Left ventricle myocardium superior (tissue), 1 donor: ENCODE measurements around the gene LENG9. TPM values are rescaled to one million over a fixed set of nuclear protein-coding genes. Genes with fewer than 3 reads are reported as not detected.

Experiments used
- ATAC-seq: fragments of 200-7000 bp; cut with Tn5 transposase; one replicate; pipeline ENCODE4 v1.9.1; 2020; ENCODE audit warnings: mild to moderate bottlenecking, moderate library complexity
- DNase-seq: peaks from one replicate; pipeline ENCODE4 v3.0.0-alpha.2; 2020
- intact Hi-C: fragments of 100-400 bp; cut with micrococcal nuclease; formaldehyde crosslinking; loops from one replicate; pipeline ENCODE4 v1.11.0; 2022
- total RNA-seq: library from RNA; stranded (reverse); fragmentation: NEBNext Ultra II Directional; extraction: Animal tissue kit (Norgen Biotek cat#: 25700); gene quantifications from one replicate; pipeline ENCODE4 v1.2.1, GENCODE V29; 2021
- donor health status: DM: no; HTN: yes; CAD: no; lungs with severe emphysema.

The LENG9 gene
- total RNA-seq, 1 donor from 2014 or later, result 1.4 TPM

- intact Hi-C loops, result no loop called here
- DNase-seq (no peak), ATAC-seq (no peak)
Observed at GRCh38 chr19:54461613-54462012, 2.0 kb downstream of the LENG9 start.

DNA sequence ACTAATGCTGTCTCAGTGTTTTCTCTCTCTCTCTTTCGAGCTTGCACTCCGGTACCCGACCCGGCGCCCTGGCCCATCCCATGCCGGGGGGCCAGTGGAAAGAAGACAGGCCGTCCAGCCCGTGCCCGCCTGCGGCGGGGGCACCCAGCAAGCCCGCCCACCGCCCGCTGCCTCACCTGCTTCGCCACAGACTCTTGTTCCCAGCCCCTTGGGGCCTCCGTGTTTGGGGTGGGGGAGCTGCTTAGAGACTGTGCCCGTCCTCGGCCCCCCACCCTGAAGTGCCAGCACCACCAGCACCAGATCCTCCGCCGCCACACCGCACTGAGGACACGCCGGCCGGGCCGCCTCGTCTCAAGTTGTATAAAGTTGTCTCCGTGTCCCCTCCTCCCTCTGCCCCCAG, 2.4 kb downstream of the LENG9 start:
- ATAC-seq (no peak), DNase-seq (no peak)
- intact Hi-C loops, result no loop called here

DNA sequence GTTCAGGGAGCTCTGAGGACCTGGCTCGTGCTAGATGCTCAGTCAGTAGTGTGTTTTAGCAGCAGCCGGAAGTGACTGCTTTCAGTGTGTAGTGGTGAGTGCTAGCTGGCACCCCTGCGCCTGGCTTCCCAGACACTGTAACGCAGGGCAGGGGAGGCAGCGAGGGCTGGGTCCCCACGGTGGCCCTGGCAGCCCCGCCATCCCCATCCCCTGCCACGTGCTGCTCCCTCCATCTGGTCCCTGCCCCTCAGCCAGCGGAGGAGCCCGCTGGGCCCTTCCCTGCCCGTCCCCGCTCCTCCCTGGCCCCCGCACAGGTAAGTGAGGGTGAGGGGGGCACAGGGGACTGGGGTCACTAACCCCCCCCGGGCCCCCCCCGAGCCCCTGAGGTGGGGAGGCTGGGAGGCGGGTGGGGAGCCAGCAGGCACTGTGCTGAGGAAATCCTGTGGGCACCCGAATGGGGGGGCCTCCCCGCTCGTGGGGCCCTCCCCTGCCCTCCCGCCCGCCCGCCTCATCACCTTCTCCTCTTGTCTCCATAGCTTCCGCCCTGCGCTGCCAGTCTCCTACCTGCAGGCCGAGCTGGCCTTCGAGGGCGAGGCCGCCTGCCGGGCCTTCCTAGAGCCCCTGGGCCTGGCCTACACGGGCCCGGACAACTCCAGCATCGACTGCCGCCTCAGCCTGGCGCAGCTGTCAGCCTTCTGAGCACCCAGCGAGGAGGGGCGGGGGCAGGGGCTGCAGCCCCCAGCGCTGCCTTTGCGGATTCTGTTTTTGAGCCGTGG, 3.2 kb downstream of the LENG9 start:
- DNase-seq (no peak), ATAC-seq (no peak)
- intact Hi-C loops, result no loop called here

DNA sequence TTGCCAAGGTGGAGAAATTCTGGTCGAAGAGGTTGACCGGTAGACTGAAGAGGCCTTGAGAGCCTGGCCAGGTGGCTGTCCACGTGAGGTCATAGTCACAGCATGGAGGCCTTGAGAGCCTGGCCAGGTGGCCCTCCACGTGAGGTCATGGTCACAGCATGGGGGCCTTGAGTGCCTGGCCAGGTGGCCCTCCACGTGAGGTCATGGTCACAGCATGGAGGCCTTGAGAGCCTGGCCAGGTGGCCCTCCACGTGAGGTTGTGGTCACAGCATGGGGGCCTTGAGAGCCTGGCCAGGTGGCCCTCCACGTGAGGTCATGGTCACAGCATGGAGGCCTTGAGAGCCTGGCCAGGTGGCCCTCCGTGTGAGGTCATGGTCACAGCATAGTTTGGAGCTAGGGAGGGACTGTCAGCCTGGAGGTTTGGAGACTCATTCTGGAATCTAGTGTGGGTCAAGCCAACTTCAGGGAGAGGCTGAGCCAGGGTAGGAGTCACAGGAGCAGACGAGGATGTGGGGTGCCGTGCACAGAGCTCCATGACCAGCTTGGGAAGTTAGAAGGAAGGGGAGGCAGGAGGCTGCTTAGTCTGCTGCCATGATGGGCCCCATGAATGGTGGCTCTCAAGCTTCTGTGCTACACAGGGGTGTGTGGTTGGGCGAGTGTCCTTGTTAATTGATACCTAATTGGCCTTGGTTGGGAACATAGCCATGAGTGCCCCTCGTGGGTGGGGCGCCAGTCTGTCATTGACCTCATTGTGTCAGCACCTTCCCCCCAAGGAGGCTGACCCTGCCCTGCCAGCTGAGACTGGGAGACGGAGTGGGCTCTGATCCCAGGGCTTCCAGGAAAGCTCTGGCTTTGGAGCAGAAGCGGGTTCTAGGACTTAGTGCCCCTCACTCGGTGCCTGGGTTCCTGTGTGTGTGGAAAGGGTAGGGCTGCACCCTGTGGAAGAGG, 4.0 kb downstream of the LENG9 start:
- intact Hi-C loops, result no loop called here
- ATAC-seq (no peak), DNase-seq (no peak)

- no peak for DNase-seq
- intact Hi-C loops, result no loop called here
Observed at GRCh38 chr19:54458648-54459281, 4.8 kb downstream of the LENG9 start.

GRCh38 chr19:54457773-54458647, 5.6 kb downstream of the LENG9 start:
- DNase-seq (no peak), ATAC-seq (no peak)
- intact Hi-C loops, result no loop called here

More at GRCh38 chr19:54458648-54459281, 4.8 kb downstream of the LENG9 start:
- no peak for ATAC-seq

GRCh38 chr19:54456423-54457373, 6.9 kb downstream of the LENG9 start:
- DNase-seq, result no peak
- intact Hi-C loops, result no loop called here
- no peak for ATAC-seq

- intact Hi-C loops, result no loop called here
- DNase-seq (no peak), ATAC-seq (no peak)
Observed at GRCh38 chr19:54455786-54456422, 7.7 kb downstream of the LENG9 start.

DNA sequence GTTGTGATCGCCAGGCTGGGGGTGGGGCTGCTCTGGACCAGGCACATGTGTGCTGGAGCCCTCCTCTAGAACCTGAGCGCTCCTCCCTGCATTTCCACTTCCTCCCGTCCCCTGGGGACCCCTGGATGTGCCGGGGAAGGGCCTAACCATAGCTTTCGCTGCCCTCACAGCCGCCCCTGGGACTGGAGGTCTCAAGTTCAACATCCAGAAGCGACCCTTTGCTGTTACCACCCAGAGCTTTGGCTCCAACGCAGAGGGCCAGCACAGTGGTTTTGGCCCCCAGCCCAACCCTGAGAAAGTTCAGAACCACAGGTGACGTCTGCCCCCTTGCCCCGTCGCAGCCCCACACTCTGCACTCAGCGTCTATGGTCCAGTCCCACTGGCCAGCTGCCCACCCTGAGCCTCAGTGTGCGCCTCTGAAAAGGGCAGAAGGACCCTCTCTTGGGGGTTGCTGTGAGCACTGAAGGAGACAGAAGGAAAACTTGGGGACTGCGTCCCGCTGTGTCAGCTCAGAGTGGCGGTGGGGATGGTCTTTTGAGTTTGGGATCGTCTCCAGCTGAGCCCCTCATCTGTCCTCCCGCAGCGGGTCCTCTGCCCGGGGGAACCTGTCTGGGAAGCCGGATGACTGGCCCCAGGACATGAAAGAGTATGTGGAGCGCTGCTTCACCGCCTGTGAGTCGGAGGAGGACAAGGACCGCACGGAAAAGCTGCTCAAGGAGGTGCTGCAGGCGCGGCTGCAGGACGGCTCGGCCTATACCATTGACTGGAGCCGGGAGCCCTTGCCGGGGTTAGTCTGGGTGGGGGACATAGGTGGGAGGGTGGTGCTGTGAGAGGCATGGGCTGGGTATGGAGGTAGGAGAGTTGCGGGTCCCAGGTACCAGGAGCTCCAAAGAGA, 8.6 kb downstream of the LENG9 start:
- ATAC-seq (no peak), DNase-seq (no peak)
- intact Hi-C loops, result no loop called here

DNA sequence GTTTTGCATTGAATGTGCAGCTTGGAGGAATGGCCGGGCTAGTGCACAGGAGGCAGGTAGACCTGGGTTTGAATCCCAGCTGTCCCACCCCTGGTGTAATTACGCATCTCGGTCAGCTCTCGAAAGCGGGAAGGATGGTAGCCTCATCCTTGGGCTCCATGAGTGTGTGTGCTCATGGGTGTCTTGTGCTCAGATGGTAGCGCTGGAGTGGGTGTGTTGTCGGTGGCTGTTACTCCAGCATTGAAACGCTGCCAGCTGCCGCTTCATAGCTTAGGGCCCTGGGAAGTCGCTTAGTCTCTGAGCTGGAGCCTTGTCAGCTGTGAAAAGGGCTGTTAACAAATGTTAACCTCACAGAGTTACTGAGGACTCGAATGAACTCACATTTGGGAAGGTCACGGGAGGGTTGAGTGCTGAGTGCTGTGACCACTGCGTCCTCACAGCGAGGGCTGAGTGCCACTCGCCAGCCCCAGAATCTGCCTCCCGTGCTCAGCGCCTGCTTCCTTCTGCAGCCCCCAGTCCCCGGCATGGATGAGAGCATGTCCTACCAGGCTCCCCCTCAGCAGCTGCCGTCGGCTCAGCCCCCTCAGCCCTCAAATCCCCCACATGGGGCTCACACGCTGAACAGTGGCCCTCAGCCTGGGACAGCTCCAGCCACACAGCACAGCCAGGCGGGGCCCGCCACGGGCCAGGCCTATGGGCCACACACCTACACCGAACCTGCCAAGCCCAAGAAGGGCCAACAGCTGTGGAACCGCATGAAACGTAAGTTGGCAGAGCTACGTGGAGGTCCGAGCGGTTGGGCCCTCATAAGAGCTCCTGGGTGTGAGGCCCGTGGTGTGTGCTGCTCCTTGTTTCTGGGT, 9.4 kb downstream of the LENG9 start:
- ATAC-seq (no peak), DNase-seq (no peak)
- intact Hi-C loops, result no loop called here

- ATAC-seq (no peak), DNase-seq (no peak)
- intact Hi-C loops, result no loop called here
Observed at GRCh38 chr19:54452626-54453025, 11.0 kb downstream of the LENG9 start.

DNA sequence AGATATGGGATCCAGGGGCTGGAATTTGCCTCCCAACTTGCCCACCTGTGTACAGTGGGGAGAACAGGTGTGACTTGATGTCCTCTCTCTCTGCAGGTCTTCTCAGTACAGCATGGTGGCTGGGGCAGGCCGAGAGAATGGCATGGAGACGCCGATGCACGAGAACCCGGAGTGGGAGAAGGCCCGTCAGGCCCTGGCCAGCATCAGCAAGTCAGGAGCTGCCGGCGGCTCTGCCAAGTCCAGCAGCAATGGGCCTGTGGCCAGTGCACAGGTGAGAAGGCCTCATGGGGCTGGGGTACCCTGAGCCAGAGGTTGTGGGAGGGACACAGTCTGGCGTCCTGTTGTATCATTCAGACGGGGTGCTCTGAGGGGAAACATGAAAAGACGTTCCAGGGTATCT, 11.6 kb downstream of the LENG9 start:
- intact Hi-C loops, result no loop called here
- no peak for ATAC-seq
- no peak for DNase-seq

GRCh38 chr19:54451331-54451871, 12.2 kb downstream of the LENG9 start:
- intact Hi-C loops, result no loop called here
- DNase-seq (no peak), ATAC-seq (no peak)

- intact Hi-C loops, result no loop called here
- ATAC-seq (no peak), DNase-seq (no peak)
Observed at GRCh38 chr19:54449701-54450069, 13.9 kb downstream of the LENG9 start.
